GM18909 (cell line): Measurements from ENCODE around the gene HBS1L.

Experiments used
- ATAC-seq: cut with Tn5 transposase; IDR thresholded peaks from one replicate; pipeline ENCODE4 v1.9.1; 2021; ENCODE audit warnings: mild to moderate bottlenecking; ENCODE audit not compliant: unreplicated experiment, poor library complexity

Gene HBS1L

GRCh38 chr6:134921721-134922261 is 132.8 kb downstream of the HBS1L start:
- no peak for ATAC-seq

GRCh38 chr6:134921276-134921675 is 133.3 kb downstream of the HBS1L start:
- ATAC-seq, result no peak

DNA sequence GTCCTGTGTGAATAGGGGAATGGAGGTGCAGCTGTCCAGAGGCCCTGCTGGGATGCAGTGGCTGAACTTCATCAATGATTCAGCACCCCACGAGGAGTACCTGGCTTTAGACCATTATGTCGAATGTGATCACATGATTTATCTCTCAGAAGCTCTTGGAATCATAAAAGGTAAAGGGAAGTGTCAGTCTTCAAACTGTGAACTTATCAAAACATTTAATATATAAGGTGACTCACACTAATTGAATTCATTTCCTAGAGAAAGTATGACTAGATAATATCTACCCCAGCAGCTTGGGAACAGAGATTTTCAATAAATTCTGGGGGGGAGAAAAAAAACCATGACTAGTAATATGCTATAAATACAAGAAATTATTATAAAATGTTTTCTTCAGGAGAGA is 134.2 kb downstream of the HBS1L start:
- no peak for ATAC-seq

- no peak for ATAC-seq
Observed at GRCh38 chr6:134918418-134918961, 136.1 kb downstream of the HBS1L start.

- ATAC-seq, result no peak
Observed at GRCh38 chr6:134911547-134911946, 143.1 kb downstream of the HBS1L start.

GRCh38 chr6:134910593-134910935 is 144.1 kb downstream of the HBS1L start:
- no peak for ATAC-seq
